Astrocyte (in vitro differentiated cells and primary cell): Measurements from ENCODE around the gene MAP2K3.

Experiments
- CTCF ChIP-seq: IDR thresholded peaks from 2 replicates; pipeline ENCODE4 v1.5.1; 2011; ENCODE audit warnings: low read depth, mild to moderate bottlenecking, inconsistent platforms, low read length, moderate library complexity; ENCODE audit not compliant: insufficient read depth
- EZH2 ChIP-seq: IDR thresholded peaks from 2 replicates; pipeline ENCODE4 v1.6.1; 2012; ENCODE audit warnings: mild to moderate bottlenecking, low read length, inconsistent platforms; ENCODE audit not compliant: insufficient read depth

- no peak for TF ChIP-seq CTCF
- no peak for TF ChIP-seq EZH2
Observed at GRCh38 chr17:21286909-21287702, 2.6 kb downstream of the MAP2K3 start.
